ENCODE measurements around the gene G6PC1. TPM values are rescaled to one million over a fixed set of nuclear protein-coding genes. Genes with fewer than 3 reads are reported as not detected.

The G6PC1 gene
- total RNA-seq (2012; rRNA removed) (not detected in 2 replicates), polyA plus RNA-seq (2012; rRNA removed) (not detected in 2 replicates), Bru-seq, nascent RNA (not detected), BruChase-seq, experiment 1, labeled RNA remaining after a 6-hour chase (not detected), BruChase-seq, experiment 2, labeled RNA remaining after a 2-hour chase (not detected)
- polyA plus RNA-seq (2012; cell fraction: cytosol; rRNA removed) = not detected in 2 replicates
- polyA plus RNA-seq (2012; cell fraction: nucleus; rRNA removed; ENCODE audit: low replicate concordance) = not detected in 2 replicates
- long read RNA-seq = 0 reads

DNA sequence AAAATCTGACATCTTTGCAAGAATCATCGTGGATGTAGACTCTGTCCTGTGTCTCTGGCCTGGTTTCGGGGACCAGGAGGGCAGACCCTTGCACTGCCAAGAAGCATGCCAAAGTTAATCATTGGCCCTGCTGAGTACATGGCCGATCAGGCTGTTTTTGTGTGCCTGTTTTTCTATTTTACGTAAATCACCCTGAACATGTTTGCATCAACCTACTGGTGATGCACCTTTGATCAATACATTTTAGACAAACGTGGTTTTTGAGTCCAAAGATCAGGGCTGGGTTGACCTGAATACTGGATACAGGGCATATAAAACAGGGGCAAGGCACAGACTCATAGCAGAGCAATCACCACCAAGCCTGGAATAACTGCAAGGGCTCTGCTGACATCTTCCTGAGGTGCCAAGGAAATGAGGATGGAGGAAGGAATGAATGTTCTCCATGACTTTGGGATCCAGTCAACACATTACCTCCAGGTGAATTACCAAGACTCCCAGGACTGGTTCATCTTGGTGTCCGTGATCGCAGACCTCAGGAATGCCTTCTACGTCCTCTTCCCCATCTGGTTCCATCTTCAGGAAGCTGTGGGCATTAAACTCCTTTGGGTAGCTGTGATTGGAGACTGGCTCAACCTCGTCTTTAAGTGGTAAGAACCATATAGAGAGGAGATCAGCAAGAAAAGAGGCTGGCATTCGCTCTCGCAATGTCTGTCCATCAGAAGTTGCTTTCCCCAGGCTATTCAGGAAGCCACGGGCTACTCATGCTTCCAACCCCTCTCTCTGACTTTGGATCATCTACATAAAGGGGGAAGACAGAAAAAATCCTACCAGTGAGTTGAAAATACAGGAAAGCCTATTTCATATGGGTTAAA, at the start of gene G6PC1:
G6PC1 (plus strand) TSS at position 340 of the 872 bp plus-strand sequence; CDS start at position 418, 78 bp downstream.
- no peak within 1 kb of the TSS for H3K18ac ChIP-seq (ENCODE audit: low read depth, low read length)
- H2AK5ac ChIP-seq (ENCODE audit: low read depth, low read length) = no peak within 1 kb of the TSS
- 40% methylated on average over 1 of the region's 12 CpGs; no CpG with 5 or more reads in 1 of the 2 experiments for WGBS, 2 experiments (ENCODE audit: extremely low coverage in 2 of 2, insufficient read length in 1 of 2)
- CTCF ChIA-PET = no interaction called here
- no peak within 1 kb of the TSS for H2BK20ac ChIP-seq (ENCODE audit: low read depth, low read length)
- BruUV-seq (replicated peaks) = no TSS peak
- intact Hi-C loops (cut with micrococcal nuclease) = no loop called here
- H3K4me3 ChIP-seq (ENCODE audit: insufficient read depth, low read depth, low read length) = no peak within 1 kb of the TSS
- H4K8ac ChIP-seq (ENCODE audit: low read depth in 2 of 2, low read length in 2 of 2) = no peak within 1 kb of the TSS
- no peak within 1 kb of the TSS for H2AK9ac ChIP-seq (replicated peaks; ENCODE audit: low read depth, low read length, poor library complexity)
- in situ Hi-C loops (cut with MboI; ENCODE audit: low sequenced_read_pairs) = no loop called here
- H3K4me1 ChIP-seq (ENCODE audit: control insufficient read depth, insufficient read depth, low read length) = no peaks in the 10 kb centered on the region
- no peak within 1 kb of the TSS for H2BK5ac ChIP-seq (ENCODE audit: low read depth, low read length, poor library complexity, severe bottlenecking)
- no peak within 1 kb of the TSS for H3K56ac ChIP-seq (ENCODE audit: extremely low read depth, insufficient read depth, low read length)
- H3K79me1 ChIP-seq (ENCODE audit: low read depth in 1 of 2, low read length in 2 of 2) = no peaks in the 10 kb centered on the region
- no peaks in the 10 kb centered on the region for H3K9me3 ChIP-seq (ENCODE audit: control insufficient read depth, insufficient read depth, low read length)
- no peak within 1 kb of the TSS for H2BK120ac ChIP-seq (ENCODE audit: low read depth, low read length)
- no peak within 1 kb of the TSS for H3K4ac ChIP-seq (ENCODE audit: low read depth, low read length)
- H4K5ac ChIP-seq (ENCODE audit: low read depth, low read length) = no peak within 1 kb of the TSS
- no peak for DNase-seq
- TF ChIP-seq, protein P1, sequence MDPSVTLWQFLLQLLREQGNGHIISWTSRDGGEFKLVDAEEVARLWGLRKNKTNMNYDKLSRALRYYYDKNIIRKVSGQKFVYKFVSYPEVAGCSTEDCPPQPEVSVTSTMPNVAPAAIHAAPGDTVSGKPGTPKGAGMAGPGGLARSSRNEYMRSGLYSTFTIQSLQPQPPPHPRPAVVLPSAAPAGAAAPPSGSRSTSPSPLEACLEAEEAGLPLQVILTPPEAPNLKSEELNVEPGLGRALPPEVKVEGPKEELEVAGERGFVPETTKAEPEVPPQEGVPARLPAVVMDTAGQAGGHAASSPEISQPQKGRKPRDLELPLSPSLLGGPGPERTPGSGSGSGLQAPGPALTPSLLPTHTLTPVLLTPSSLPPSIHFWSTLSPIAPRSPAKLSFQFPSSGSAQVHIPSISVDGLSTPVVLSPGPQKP (IDR thresholded peaks at IDR 0.05; ENCODE audit: borderline replicate concordance, low read depth, low read length) = no peak
- TF ChIP-seq RCOR1 (IDR thresholded peaks at IDR 0.05; ENCODE audit: insufficient replicate concordance, low read length) (no peak), CEBPB (IDR thresholded peaks at IDR 0.05; ENCODE audit: low read depth, low read length) (no peak), CHD1 (IDR thresholded peaks at IDR 0.05; ENCODE audit: low read depth, low read length) (no peak), FOS (IDR thresholded peaks at IDR 0.05; ENCODE audit: low read depth, low read length) (no peak), RAD21 (IDR thresholded peaks at IDR 0.05; ENCODE audit: low read length) (no peak), CTCF (conservative IDR thresholded peaks at IDR 0.05; ENCODE audit: low read depth, low read length) (no peak)
- no peak within 1 kb of the TSS for H4K91ac ChIP-seq (ENCODE audit: insufficient read depth, low read depth, low read length)
- no peaks in the 10 kb centered on the region for H4K20me1 ChIP-seq (ENCODE audit: insufficient read depth, low read length)
- no peak within 1 kb of the TSS for H3K9ac ChIP-seq (ENCODE audit: low read depth, low read length)
- no peak within 1 kb of the TSS for H3K27ac ChIP-seq (ENCODE audit: insufficient read depth, low read length)
- H2BK15ac ChIP-seq (ENCODE audit: low read depth, low read length) = no peak within 1 kb of the TSS
- H3K9me1 ChIP-seq (ENCODE audit: insufficient read depth, low read length) = no peaks in the 10 kb centered on the region
- no peak within 1 kb of the TSS for H3K4me2 ChIP-seq (ENCODE audit: low read depth, low read length)
- no peak for ATAC-seq (ENCODE audit: low read depth)
- POLR2A ChIA-PET (ENCODE audit: unreplicated experiment) = no interaction called here
- no peak within 1 kb of the TSS for H3K23ac ChIP-seq (ENCODE audit: low read depth, low read length)
- no peak within 1 kb of the TSS for H3K14ac ChIP-seq (replicated peaks; ENCODE audit: low read depth, low read length)
- dilution Hi-C loops (cut with HindIII; ENCODE audit: low sequenced_read_pairs, unreplicated experiment) = no loop called here
- peaks cover 31% of the 10 kb centered on the region for H3K27me3 ChIP-seq (ENCODE audit: control insufficient read depth, insufficient read depth, low read length)
- H2AFZ ChIP-seq (replicated peaks; ENCODE audit: low read length, poor library complexity) = no peak within 1 kb of the TSS
- H3K36me3 ChIP-seq (ENCODE audit: control insufficient read depth, insufficient read depth, low read length) = no peaks in the 10 kb centered on the region
